Endothelial cell of umbilical vein (primary cell): Measurements from ENCODE around the gene AGGF1. TPM values are rescaled to one million over a fixed set of nuclear protein-coding genes. Genes with fewer than 3 reads are reported as not detected.

Source experiments
- BruUV-seq: library from RNA; stranded (reverse); fragments of 400-500 nt; replicated peaks from 2 replicates; lab custom pipeline; 2021; lab: Mats Ljungman, UMichigan
- CTCF ChIA-PET: fragments of 300-600, 350-600 bp; sonication (Branson Sonifier 250); formaldehyde crosslinking; loops from one replicate; lab custom pipeline; 2021; ENCODE audit warnings: antibody characterized with exemption, inconsistent platforms; lab: Charles Lee
- POLR2A ChIA-PET: fragments of 300-600, 350-600 bp; sonication (Branson Sonifier 250); formaldehyde crosslinking; loops from one replicate; lab custom pipeline; 2021; ENCODE audit warnings: antibody characterized with exemption, inconsistent platforms; lab: Charles Lee
- DNase-seq: peaks from one replicate; pipeline ENCODE4 v3.0.0-alpha.2; 2011; ENCODE audit warnings: low read depth, low spot score
- FAIRE-seq: peaks from 2 replicates; lab custom pipeline; 2011; peaks lifted over from hg19 to GRCh38; lab: Jason Lieb, UNC
- H2AFZ ChIP-seq: 2 replicates; pipeline ENCODE4 v1.6.0; 2012; ENCODE audit warnings: low read depth, low read length, control low read depth, inconsistent platforms
- H3K27ac ChIP-seq: 2 replicates; pipeline ENCODE4 v1.5.1; 2011; ENCODE audit warnings: low read depth, mild to moderate bottlenecking, control low read depth, low read length, moderate library complexity; ENCODE audit not compliant: insufficient read depth
- H3K27me3 ChIP-seq, 2 experiments: 2 replicates each; pipeline versions ENCODE4 v1.6.0 to v1.6.1; 2011; ENCODE audit warnings: low read length in 2 of 2, mixed read lengths in 1 of 2; ENCODE audit not compliant: control insufficient read depth in 2 of 2, insufficient read depth in 2 of 2
- H3K36me3 ChIP-seq, 2 experiments: 2 replicates in 1 of 2; 3 replicates in 1 of 2; pipeline ENCODE4 v1.5.1; 2011; ENCODE audit warnings: low read length in 2 of 2, mild to moderate bottlenecking in 1 of 2, moderate library complexity in 1 of 2; ENCODE audit not compliant: control insufficient read depth in 2 of 2, insufficient read depth in 2 of 2; ENCODE audit errors: extremely low read depth in 1 of 2
- H3K4me1 ChIP-seq: 3 replicates; pipeline ENCODE4 v1.5.1; 2011; ENCODE audit warnings: mild to moderate bottlenecking, low read length; ENCODE audit not compliant: control insufficient read depth, insufficient read depth; ENCODE audit errors: extremely low read depth
- H3K4me2 ChIP-seq: 2 replicates; pipeline ENCODE4 v1.6.1; 2011; ENCODE audit warnings: low read length, control low read depth, mixed read lengths; ENCODE audit not compliant: insufficient read depth
- H3K4me3 ChIP-seq, 3 experiments: fragments of 200-600 bp in 1 of 3; sonication (generic), shearing (Covaris generic) in 1 of 3; replicated peaks in 1 of 3; 2 replicates each; pipeline ENCODE4 v1.5.1; 2011 to 2016; ENCODE audit warnings: control low read depth in 3 of 3, low read length in 3 of 3, mild to moderate bottlenecking in 2 of 3, inconsistent platforms in 1 of 3, low read depth in 1 of 3, moderate library complexity in 1 of 3; ENCODE audit not compliant: insufficient read depth in 1 of 3
- H3K79me2 ChIP-seq: 2 replicates; pipeline ENCODE4 v1.6.0; 2012; ENCODE audit warnings: low read length, inconsistent platforms; ENCODE audit not compliant: control insufficient read depth, insufficient read depth
- H3K9ac ChIP-seq: replicated peaks from 2 replicates; pipeline ENCODE3; 2011; ENCODE audit warnings: low read length, control low read depth; ENCODE audit not compliant: insufficient read depth; ENCODE audit errors: extremely low read depth
- H3K9me1 ChIP-seq: replicated peaks from 3 replicates; pipeline ENCODE4 v1.6.0; 2011; ENCODE audit warnings: mild to moderate bottlenecking, low read length; ENCODE audit not compliant: control insufficient read depth, insufficient read depth; ENCODE audit errors: extremely low read depth
- H3K9me3 ChIP-seq: replicated peaks from 2 replicates; pipeline ENCODE4 v1.5.1; 2012; ENCODE audit warnings: low read length, inconsistent platforms; ENCODE audit not compliant: control insufficient read depth, insufficient read depth
- H4K20me1 ChIP-seq: replicated peaks from 2 replicates; pipeline ENCODE3; 2011; ENCODE audit warnings: mild to moderate bottlenecking, low read length; ENCODE audit not compliant: control insufficient read depth, insufficient read depth; ENCODE audit errors: extremely low read depth
- FOS ChIP-seq: IDR thresholded peaks from 2 replicates; pipeline ENCODE4 v1.6.1; 2011; ENCODE audit warnings: mild to moderate bottlenecking, low read length, moderate library complexity, borderline replicate concordance; ENCODE audit not compliant: insufficient read depth
- MYC ChIP-seq: IDR thresholded peaks from one replicate; pipeline ENCODE4 v1.6.1; 2011; ENCODE audit warnings: mild to moderate bottlenecking, low read depth, low read length
- POLR2AphosphoS5 ChIP-seq: IDR thresholded peaks from 2 replicates; pipeline ENCODE4 v1.6.1; 2012; ENCODE audit warnings: low read depth, mild to moderate bottlenecking, control low read depth, low read length, moderate library complexity; ENCODE audit not compliant: insufficient read depth
- dilution Hi-C: fragments of 300-500 bp; cut with MboI; formaldehyde crosslinking; loops from one replicate; pipeline ENCODE4 v1.15.0; 2019; ENCODE audit warnings: low sequenced_read_pairs; ENCODE audit not compliant: extremely low pct_ligation_motif_present
- intact Hi-C: fragments of 100-400 bp; cut with micrococcal nuclease; formaldehyde crosslinking; loops from one replicate; pipeline ENCODE4 v1.10.0; 2022
- polyA plus RNA-seq, 4 experiments: library from polyadenylated mRNA; depleted of rRNA in 3 of 4; stranded (reverse) in 3 of 4; unstranded in 1 of 4; fragments of >200 nt; gene quantifications; 2 replicates each; pipeline versions ENCODE4 v1.2.1 to v1.2.3, GENCODE V29; 2011 to 2012; ENCODE audit warnings: missing spikeins in 1 of 4
- total RNA-seq: library from RNA; stranded (reverse); gene quantifications from 2 replicates; pipeline ENCODE4 v1.2.3, GENCODE V29; 2021

AGGF1 gene
- total and polyA plus RNA-seq, 2 donors (not counting 3 experiments of a cell fraction or from before 2014, with no cell fraction given), result 6.7 to 19.9 TPM

DNA sequence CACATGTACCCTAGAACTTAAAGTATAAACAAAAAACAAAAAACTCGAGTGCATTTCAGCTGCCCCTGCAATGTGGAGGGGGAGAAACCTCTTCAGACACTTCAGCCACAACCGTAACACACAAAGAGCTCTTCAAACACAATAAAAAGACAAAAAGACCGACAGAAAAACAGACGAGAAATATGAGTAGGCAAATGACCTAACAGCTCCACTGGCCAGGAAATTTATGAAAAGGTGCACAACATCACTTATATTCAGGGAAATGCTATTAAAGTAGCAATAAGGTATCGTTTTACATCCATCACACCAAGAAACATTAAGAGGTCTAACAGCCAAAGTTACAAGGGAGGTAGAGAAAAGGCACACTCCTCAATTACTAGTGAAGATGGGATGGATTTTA lies 50.7 kb downstream of the AGGF1 start:
- dilution Hi-C loops (no loop called here), intact Hi-C loops (no loop called here)
- DNase-seq (no peak), FAIRE-seq (no peak)
- Histone ChIP-seq H4K20me1 (no peaks in the 10 kb centered on the region), H3K9ac (no peak overlapping the region), H2AFZ (no peak overlapping the region), H3K9me3 (no peaks in the 10 kb centered on the region), H3K9me1 (no peaks in the 10 kb centered on the region), H3K4me2 (no peak overlapping the region), H3K4me3 (no peak overlapping the region), H3K27me3 (no peaks in the 10 kb centered on the region), H3K4me1 (peaks cover 7% of the 10 kb centered on the region), H3K79me2 (no peaks in the 10 kb centered on the region), H3K36me3 (peaks cover 0 to 2% of the 10 kb centered on the region in 2 experiments), H3K27ac (no peak overlapping the region)
- no TSS peak for BruUV-seq
- CTCF ChIA-PET, result no interaction called here
- TF ChIP-seq FOS (no peak), POLR2AphosphoS5 (no peak)
- POLR2A ChIA-PET, result no interaction called here

- Histone ChIP-seq H3K4me3 (no peak overlapping the region), H2AFZ (no peak overlapping the region), H3K4me2 (no peak overlapping the region), H3K36me3 (no peaks in the 10 kb centered on the region), H3K9me1 (no peaks in the 10 kb centered on the region), H3K79me2 (no peaks in the 10 kb centered on the region), H3K27ac (no peak overlapping the region), H4K20me1 (no peaks in the 10 kb centered on the region), H3K4me1 (peaks cover 8% of the 10 kb centered on the region), H3K27me3 (no peaks in the 10 kb centered on the region), H3K9me3 (no peaks in the 10 kb centered on the region), H3K9ac (no peak overlapping the region)
- ChIA-PET CTCF (interaction anchor here (0.8 kb wide), 1 partner anchor 10 kb away, joined by 3 read pairs; no protein-coding TSS in a partner anchor), POLR2A (interaction anchor here (0.7 kb wide), 1 partner anchor 24 kb away, joined by 4 read pairs; no protein-coding TSS in a partner anchor)
- intact Hi-C loops, result no loop called here
- no peak for TF ChIP-seq MYC
- no TSS peak for BruUV-seq
- DNase-seq (no peak), FAIRE-seq (no peak)
- dilution Hi-C loops, result no loop called here
Observed at GRCh38 chr5:77082280-77082679, 52.1 kb downstream of the AGGF1 start.
